Heart left ventricle (tissue), 13 donors: ENCODE measurements around the gene PRG3.

ENCODE experiments used
- CTCF ChIP-seq, 12 donors: fragments of 200-600 bp; sonication (generic) in 4 of 12; IDR thresholded peaks; one replicate each; pipeline versions ENCODE4 v1.5.0 to v1.8.0; 2018 to 2022; ENCODE audit warnings: antibody characterized with exemption in 12 of 12, mild to moderate bottlenecking in 5 of 12
- POLR2A ChIP-seq, 2 donors: fragments of 450-650 bp; IDR thresholded peaks; one replicate each; pipeline ENCODE4 v1.6.1; 2017; ENCODE audit warnings: antibody characterized with exemption in 2 of 2, mild to moderate bottlenecking in 2 of 2, moderate library complexity in 2 of 2
- donor health status: ischemic (EF 13 %, LVEDD 7.1; RV severe dilation, severe dysfunction).
- donor health status: DM: no; HTN: yes; CAD: no.
- donor health status: DM: no; HTN: no; CAD: no.
- donor health status: ischemic (EF 25% LVEDD 6.9; RV normal size, moderate dysfunction).
- donor health status: ischemic (EF 25% LVEDD 5.7; RV mildly dilated, moderate dysfunction).
- donor health status: ischemic (EF 35%, LVEDD 5.7; RV mildly dilated, moderate dysfunction).
- donor health status: nonischemic (EF 11% LVEDD 7.7; RV severe dilation, severe dysfunction).
- donor health status: DM: yes; HTN: yes; CAD: no.
- donor health status: PGD.
- donor health status: ischemic (EF 29% LVEDD 5.4; RV normal size, mild dysfunction).
- donor health status: nonischemic (EF 23%, LVEDD 6.1; RV moderate dilation, normal function).

DNA sequence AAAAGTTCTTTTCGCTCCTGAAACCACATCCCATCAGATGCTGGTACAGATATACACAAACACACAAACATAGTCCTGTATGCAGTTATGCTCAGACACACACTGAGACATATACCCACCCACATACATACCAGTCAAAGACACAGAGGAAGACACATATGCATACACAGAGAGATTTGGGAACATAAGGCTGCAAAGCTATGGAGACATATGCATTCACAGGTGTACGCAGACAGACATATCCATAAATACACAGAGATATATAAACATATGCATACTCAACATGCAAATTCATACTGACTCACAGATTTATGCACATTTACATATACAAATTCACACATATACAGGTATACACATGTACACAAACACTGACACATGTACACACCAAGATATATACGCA is 6.0 kb downstream of the PRG3 start:
- no peak for TF ChIP-seq CTCF (IDR thresholded peaks at IDR 0.05)
- TF ChIP-seq POLR2A (IDR thresholded peaks at IDR 0.05): no peak
